Left cardiac atrium (tissue), 4 donors: ENCODE measurements around the gene ZMYND11. TPM values are rescaled to one million over a fixed set of nuclear protein-coding genes. Genes with fewer than 3 reads are reported as not detected.
A peak's percentile ranks its signal among the peaks of the same experiment; 100 is the strongest.

Experiments used
- ATAC-seq, 2 donors: fragments of 200-7000 bp; cut with Tn5 transposase; one replicate each; pipeline ENCODE4 v1.9.1; 2020; ENCODE audit warnings: mild to moderate bottlenecking in 2 of 2, moderate library complexity in 2 of 2
- DNase-seq: peaks from one replicate; pipeline ENCODE4 v3.0.0-alpha.2; 2020
- intact Hi-C, 2 donors: fragments of 100-400 bp; cut with DNase I; formaldehyde crosslinking; loops; one replicate each; pipeline versions ENCODE4 v1.14.1 to v1.15.1; 2022 to 2023
- long read RNA-seq: library from polyadenylated mRNA; unstranded; transcript quantifications from one replicate; pipeline ENCODE4 v2.0.0, GENCODE V29; 2021
- total RNA-seq, 2 donors: library from RNA; stranded (reverse); fragmentation: NEBNext Ultra II Directional; extraction: Animal tissue kit (Norgen Biotek cat#: 25700); gene quantifications; one replicate each; pipeline ENCODE4 v1.2.1, GENCODE V29; 2021
- donor health status: DM: no; HTN: yes; CAD: no.
- donor health status: DM: no; HTN: yes; CAD: no; lungs with severe emphysema.
- donor health status: DM: yes; HTN: yes; CAD: no.
- donor health status: Dilated cardiomyopathy.

Gene ZMYND11
- 10 to 100 TPM; 59.1 to 72.6 TPM for total RNA-seq
- long read RNA-seq, transcript ZMYND11-205 (14 exons, 3,898 nt) = major isoform, 12 of 61 reads
- long read RNA-seq, partial matches to known transcripts = 10 of 61 reads
- long read RNA-seq, other reads (novel, unspliced or antisense) = 37 of 61 reads

DNA sequence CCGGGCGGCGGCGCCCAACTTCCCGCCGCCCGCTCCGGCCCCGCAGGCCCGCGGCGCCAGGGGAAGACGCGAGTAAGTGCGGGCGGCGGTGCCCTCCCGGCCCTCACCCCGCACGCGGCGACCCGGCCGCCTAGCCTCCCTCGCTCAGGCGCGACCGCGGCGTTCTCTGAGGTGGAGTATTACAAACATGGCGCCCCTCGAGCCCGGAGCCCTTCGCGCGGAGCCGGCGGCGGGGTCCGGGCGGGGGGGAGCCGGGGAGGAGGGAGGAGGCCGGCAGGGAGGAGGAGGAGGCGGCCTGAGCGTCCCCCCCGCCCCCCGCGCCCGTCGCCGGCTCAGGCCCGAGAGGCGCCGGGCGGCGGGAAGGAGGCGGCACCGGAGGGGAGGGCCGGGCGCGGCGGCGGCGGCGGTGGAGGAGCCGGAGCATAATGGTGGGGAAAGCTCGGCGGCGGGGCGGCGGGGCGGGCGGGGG is at the start of gene ZMYND11:
Gene ZMYND11, plus strand, starts transcription at position 324 of the 469 bp plus-strand sequence. CDS start 44,558 bp downstream, outside the sequence.
- peak; percentile 81 for DNase-seq
- peak; percentile 80 to 88 for ATAC-seq
- intact Hi-C loops = no loop called here

DNA sequence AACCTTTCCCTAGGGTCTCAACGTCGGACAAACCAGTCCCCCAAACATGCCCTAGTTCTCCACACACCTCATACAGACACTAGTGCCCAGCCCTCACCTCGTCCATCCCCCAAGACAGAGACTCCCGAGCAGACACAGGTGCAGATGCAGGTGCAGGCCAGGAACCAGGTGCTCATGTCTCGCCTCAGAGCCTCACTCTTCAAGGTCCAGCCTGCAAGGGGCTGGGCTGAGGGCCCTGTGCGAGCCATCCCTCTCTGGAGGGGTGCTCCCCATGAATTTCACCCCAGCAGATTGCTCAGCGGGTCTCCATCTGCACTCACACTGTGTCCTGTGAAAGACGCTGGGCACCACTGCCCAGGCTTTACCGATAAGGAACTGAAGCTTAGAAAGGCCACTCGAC is 49.2 kb upstream of the ZMYND11 start:
- intact Hi-C loops = no loop called here
- ATAC-seq (no peak), DNase-seq (no peak)

DNA sequence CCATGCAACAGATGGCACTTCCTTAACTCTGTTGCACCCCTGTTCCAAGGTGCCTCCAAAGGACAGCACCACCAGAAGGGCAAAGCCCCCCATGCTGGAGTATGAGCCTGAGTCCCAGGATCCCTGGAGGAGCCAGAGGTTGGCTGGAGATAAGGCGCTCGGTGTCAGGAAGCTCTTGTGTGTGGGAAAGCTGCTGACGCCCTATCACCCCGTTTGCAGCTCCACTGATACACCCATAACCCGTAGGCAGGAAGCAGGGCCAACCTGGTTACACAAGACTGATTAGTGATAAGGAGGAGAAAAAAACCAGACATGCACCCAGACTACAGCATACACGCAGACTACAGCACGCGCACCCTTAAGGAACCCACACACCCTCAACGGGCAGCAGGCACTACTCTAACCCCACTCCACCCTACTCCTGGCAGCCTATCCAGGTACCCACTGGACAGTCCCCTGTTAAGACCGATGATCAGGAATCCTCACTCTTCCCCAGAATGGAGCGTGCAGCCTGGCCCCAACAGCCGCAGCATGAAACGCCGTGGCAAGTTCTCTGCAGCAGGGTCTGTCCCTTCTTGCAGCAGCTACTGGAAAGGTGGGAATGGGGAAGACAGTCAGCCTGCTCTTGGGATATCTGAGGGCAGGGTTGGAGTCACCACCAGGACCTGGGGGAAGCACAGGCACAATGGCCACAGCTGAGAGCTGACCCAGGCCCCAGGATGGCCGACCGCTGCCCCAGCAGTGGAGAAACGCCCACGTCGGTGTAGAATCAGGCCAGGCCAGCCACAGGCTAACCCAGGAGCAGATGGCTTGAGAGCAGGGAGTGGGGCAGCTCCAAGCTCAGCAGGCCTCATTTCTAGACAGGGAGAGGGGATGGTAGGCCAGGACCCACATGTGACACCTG is 47.8 kb upstream of the ZMYND11 start:
- ATAC-seq = no peak
- intact Hi-C loops = no loop called here

DNA sequence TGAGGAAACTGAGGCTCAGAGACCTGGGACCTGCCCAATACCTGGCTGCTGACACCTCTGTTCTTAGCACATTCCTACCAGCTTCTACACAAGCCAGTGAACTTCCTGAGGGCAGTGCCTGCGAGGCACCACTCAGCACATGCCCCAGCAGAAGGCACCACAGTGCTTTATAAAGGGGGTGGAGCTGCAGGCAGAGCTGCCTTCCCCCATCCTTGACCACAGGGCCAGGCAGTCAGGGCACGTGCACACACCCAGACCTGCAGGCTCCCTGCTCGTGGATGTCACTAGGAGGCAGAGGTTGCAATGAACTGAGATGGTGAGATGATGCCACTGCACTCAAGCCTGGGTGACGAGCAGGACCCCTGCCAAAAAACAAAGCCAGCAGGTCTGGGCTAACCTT is 47.0 kb upstream of the ZMYND11 start:
- intact Hi-C loops = no loop called here
- ATAC-seq (no peak), DNase-seq (no peak)

More for the DNA sequence above, 47.8 kb upstream of the ZMYND11 start:
- DNase-seq = no peak

DNA sequence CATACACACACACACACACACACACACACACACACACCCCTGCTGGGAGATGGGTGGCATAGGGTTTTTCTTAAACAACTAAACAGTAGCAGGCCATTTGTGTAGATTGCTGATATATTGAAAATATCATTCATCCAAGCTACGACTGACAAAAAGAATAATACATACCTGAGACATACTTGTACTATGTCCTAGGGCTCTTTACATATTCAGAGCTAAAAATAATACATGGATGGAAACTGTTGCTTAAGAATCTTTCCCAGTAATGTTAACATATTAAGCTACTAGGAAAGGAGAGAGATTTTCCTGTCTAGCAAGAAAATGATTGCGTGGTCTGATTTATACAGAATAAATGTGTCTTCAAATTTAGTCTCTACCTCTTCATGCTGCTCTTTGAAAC is 46.0 kb upstream of the ZMYND11 start:
- intact Hi-C loops = no loop called here
- ATAC-seq (no peak), DNase-seq (no peak)

DNA sequence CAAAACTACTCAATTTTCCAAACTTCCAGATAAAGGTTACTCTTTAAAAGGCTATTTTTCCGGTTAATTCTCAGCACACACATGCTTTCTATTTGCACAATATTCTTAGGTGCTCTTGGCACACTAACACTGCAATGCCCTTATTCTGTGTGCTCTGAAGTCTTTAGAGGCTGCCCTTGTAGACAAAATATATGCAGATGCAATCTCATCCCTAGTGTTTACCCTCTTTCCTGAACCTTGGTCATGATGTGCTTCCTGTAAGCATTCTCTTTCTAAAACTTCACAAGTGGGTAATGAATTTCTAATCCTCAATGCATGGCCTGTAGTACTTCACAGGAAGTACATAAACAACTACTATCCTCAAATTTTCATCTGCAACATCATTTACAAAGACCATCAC is 45.1 kb upstream of the ZMYND11 start:
- ATAC-seq (no peak), DNase-seq (no peak)
- intact Hi-C loops = no loop called here

DNA sequence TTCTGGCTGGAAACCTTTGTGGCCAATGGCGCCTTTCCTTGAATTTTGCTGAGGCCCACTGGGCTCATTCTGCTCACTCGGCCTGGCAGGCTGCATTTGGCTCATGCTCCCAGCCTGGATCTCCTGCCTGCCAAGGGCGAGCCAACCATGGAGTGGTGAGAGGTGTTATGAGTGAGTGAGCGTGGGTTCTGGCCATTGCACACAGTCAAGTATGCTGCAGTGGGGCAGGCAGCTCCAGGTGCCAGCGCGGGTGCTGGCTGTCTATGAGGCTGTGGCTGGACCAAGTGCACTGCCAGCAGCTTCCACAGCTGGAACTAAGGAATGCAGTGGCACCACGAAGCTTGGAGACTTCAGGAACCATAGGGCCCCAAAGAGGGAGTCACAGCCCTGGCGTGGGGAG is 43.9 kb upstream of the ZMYND11 start:
- ATAC-seq (peak; percentile 41 to 78), DNase-seq (no peak)
- intact Hi-C loops = no loop called here

DNA sequence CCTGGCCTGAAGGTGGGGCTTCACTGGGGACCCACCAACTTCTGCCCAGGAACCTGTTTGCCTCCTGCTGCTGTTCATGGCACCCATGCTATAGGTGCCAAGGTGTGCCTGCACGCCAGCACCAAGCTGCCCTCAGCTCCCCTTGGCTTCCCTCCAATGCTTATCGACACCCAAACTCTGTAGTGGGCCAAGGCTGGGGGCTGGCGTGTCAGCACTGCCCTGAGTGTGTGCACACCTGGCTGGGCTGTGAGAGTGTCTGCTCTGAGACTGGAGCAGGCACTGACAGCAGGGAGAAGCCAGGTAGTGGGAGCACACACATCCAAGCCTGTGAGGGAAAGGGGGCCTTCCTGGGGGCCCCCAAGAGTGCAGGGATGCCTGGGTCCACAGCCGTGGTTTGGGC is 43.1 kb upstream of the ZMYND11 start:
- no peak for ATAC-seq
- intact Hi-C loops = no loop called here
- DNase-seq = no peak

DNA sequence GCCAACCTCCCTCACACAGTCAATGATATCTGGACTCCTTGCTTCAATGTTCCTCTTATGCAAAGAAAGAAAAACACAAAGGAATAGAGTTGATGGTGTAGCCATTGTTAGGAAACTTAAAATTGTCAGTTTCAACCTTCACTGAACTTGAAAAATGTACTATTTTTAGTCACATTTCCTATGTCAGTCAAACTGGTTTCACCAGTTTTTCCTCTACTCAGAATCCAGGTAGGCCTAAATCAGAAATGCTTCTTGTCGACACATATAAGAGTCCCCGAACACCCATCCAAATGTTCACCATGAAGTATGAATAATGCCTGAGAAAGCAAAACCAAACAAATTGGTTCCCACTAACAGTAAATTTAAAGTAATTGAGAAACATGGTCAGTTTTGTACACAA is 42.4 kb upstream of the ZMYND11 start:
- DNase-seq = no peak
- ATAC-seq = no peak
- intact Hi-C loops = no loop called here

DNA sequence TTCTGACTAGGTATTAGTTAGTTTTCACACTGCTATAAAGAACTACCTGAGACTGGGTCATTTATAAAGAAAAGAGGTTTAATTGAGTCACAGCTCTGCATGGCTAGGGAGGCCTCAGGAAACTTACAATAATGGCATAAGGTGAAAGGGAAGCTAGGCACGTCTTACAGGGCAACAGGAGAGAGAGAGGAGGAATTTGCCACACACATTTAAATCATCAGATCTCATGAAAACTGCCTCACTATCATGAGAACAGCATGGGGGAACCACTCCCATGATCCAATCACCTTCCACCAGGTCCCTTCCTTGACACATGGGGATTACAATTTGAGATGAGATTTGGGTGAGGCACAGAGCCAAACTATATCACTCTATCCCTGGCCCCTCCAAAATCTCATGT is 40.6 kb upstream of the ZMYND11 start:
- intact Hi-C loops = no loop called here
- DNase-seq (no peak), ATAC-seq (no peak)

DNA sequence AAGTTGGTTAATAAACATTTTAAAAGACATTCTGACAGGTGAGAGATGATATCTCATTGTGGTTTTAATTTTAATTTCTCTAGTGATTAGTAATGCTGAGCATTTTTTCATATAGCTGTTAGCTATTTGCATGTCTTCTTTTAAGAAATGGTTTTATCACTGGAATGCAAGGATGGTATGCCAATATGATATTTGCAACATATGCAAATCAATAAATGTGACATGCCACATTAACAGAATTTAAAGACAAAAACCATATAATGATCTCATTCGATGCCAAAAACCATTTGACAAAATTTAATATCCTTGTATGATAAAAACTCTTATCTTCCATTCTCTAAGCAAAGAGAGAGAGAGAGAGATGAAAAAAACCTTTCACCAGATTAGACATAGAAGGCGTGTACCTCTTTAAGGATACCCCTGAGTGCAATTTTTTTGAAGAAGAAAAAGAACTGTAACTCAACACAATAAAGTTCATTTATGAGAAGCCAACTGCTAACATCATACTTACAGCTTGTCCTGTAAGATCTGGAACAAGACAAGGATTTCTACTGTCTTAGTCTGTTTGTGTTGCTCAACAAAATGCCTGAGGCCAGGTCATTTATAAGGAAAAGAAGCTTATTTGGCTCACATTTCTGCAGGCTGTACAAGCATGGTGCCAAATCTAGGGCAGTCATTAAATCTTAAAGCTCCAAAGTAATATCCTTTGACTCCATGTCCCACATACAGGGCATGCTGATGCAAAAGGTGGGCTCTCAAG is 39.7 kb upstream of the ZMYND11 start:
- intact Hi-C loops = no loop called here
- no peak for ATAC-seq
- DNase-seq = no peak

DNA sequence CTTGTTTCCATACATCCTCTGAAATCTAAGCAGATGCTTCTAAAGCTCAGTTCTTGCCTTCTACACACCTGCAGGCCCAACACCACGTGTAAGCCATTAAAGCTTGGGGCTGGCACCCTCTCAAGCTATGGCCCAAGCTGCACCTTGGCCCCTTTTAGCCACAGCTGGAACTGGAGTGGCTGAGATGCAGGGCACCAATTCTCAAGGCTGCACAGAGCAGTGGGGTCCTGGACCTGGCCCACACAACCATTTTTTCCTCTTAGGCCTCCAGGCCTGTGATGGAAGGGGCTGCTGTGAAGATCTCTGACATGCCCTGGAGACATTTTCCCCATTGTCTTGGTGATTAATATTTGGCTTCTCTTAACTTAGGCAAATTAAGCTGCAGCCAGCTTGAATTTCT is 38.8 kb upstream of the ZMYND11 start:
- ATAC-seq (no peak), DNase-seq (no peak)
- intact Hi-C loops = no loop called here

DNA sequence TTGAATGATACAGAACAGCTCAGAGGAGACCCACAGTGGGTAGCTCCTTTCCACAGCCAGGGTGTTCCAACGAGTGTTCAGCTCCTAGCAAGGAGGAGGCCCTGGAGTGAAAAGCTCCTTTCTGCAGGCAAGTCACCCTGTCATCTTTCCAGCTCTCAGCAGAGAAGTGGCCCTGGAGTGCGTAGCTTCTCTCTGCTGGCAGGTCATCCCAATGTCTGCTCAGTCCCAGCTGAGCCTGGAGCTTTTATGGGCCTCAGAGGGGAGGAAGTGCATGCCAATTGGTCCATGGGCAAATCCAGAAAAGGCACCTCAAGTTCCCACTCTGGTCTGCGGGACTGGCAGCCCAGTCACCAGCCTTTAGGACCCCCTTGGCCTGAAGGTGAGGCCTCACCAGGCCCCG is 30.8 kb upstream of the ZMYND11 start:
- no peak for DNase-seq
- intact Hi-C loops = no loop called here
- no peak for ATAC-seq

DNA sequence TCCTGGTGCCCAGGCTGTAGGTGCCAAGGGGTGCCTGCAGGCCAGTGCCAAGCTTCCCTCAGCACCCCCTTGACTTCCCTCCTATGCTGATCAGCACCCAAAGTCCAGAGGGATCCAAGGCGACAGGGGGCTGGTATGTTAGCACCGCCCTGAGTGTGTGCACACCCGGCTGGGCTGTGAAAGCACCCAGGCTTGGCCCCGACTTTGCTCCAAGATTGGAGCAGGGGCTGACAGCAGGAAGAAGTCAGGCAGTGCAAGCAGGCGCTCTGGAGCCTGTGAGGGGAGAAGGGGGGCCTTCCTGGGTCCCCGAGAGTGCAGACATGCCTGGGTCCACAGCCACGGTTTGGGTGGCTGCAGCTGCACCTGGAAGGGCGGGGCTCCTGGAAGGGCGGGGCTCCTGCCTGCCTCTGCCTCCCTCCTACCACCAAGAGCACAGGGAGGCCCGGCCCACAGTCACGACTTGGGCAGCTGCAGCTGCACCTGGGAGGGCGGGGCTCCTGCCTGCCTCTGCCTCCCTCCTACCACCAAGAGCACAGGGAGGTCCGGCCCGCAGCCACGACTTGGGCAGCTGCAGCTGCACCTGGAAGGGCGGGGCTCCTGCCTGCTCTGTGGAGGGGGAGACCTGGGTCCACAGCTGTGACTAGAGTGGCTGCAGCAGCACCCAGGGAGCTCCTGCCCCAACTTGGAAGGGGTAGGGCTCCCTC is 30.2 kb upstream of the ZMYND11 start:
- DNase-seq (no peak), ATAC-seq (no peak)
- intact Hi-C loops = no loop called here

DNA sequence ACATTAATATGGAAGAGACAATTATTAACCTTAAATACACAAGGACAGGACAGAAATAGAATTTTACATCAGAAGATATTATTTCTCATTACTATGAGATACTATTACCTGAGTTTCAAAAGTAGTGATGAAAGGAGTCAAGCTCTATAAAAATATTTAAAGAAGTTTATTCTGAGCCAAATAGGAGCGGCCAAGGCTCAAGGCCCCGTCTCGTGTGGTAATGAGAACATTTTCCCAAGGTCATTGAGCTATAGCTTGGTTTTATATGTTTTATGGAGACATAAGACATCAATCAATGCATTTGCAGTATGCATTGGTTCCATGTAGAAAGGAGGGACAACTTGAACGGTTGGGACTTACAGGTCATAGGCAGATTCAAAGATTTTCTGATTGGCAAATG is 29.4 kb upstream of the ZMYND11 start:
- ATAC-seq (no peak), DNase-seq (no peak)
- intact Hi-C loops = no loop called here

DNA sequence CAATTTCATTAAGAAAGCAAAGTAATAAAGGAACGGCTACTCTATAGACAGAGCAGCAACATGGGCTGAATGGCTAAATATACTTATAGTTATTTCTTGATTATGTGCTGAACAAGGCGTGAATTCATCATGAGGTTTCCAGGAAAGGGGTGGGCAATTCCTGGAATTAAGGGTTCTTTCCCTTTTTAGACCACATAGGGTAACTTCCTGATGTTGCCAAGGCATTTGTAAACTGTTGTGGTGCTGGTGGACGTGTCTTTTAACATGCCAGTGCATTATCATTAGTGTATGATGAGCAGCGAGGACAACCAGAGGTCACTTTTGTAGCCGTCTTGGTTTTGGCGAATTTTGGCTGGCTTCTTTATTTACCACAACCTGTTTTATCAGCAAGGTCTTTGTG is 28.5 kb upstream of the ZMYND11 start:
- intact Hi-C loops = no loop called here
- no peak for DNase-seq
- ATAC-seq = no peak

DNA sequence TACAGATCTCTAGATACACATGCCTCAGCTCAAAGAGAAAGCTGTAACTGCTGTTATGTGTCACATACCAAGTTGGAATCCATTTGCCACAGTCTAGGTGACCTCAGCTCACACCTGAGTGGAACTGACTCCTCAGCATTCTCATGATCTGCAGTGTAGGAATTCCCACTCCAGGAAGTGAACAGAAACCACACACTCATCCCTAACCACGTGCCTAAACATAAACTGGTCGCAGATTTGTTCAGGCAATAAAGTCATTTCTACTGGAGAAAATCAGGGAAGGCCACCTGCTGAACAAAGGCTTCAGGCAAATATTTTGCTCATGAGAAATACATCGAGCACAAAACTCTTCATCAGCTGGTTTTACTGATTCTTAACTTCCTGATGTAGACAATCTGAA is 23.0 kb upstream of the ZMYND11 start:
- no peak for DNase-seq
- intact Hi-C loops = no loop called here
- no peak for ATAC-seq

DNA sequence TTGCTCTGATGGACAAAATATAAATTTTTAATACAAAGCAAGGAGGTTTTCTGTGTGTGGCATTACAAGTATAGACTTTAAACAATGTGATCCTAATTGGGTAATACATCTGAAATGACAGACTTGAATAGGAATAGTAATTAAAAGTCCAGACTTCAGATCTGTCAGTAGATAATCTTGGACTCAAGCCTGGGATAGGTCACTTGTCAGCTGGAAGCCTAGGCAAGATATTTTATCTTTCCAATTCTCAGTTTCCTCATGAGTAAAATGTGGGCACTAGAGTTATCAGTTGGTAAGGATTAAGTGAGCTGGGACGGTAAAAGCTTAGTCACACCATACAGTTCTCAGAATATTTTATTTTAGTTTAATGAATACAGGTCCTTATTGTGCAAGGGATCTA is 10.4 kb upstream of the ZMYND11 start:
- intact Hi-C loops = no loop called here
- no peak for ATAC-seq

DNA sequence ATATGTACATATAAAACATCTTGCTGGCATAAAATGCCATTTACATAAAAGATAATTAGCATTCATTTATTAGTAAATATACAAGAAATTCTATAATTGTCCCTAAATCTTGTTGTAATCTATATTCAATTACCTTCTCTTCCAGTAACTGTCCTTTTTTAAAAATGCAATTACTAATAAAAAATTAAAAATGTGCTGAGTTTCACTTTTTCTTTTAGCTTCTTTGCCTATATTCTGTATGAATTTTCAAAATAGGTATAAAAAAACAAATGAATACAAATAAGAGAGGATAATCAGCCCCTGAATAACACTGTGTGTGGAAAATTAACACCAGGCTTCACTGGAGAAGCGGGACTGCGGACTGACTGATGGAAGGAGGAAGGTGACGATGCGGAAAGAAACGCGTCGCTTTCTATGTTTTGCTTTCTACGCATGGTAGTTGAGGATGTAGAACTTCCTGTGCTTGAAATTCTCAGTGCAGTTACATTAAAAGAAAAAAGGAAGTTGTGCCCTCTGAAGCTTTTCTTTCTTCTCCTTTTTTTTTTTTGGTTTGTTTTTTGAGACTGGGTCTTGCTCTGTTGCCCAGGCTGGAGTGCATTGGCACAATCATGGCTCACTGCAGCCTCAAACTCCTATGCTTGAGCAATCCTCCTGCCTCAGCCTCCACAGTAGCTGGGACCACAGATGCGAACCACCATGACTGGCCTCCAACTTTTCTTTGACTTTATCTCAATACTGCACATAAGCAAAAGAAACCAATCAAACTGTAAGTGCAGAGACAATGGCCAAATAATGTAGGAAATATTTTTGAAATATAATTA is 7.4 kb upstream of the ZMYND11 start:
- no peak for DNase-seq
- intact Hi-C loops = no loop called here
- ATAC-seq = peak in 1 of 2 donors; percentile 35

More for the DNA sequence above, 10.4 kb upstream of the ZMYND11 start:
- no peak for DNase-seq
